ENCODE results near the gene KCNMA1. TPM values are rescaled to one million over a fixed set of nuclear protein-coding genes. Genes with fewer than 3 reads are reported as not detected.
"Not testable (repeated sequence)": the region's sequence is repeated elsewhere in the genome, so short reads cannot be mapped to it uniquely, and the experiment has no call there.

KCNMA1 gene
- total RNA-seq, 4 donors from 2014 or later = 146 to 300 (median 265) TPM

GRCh38 chr10:77574438-77574837 is 63.2 kb downstream of the KCNMA1 start:
- H3K27ac ChIP-seq (replicated peaks in 1 of 4) = peak overlapping the region; percentile 60 to 76 (median 69)
- WGBS = 66% methylated on average over 3 of the region's 3 CpGs
- peaks cover 6 to 75% (median 61%) of the 10 kb centered on the region in 4 donors for H3K4me1 ChIP-seq
- H3K27me3 ChIP-seq = no peaks in the 10 kb centered on the region
- no peaks in the 10 kb centered on the region for H3K36me3 ChIP-seq
- H3K4me3 ChIP-seq = no peak overlapping the region
- H3K9me3 ChIP-seq = no peaks in the 10 kb centered on the region
- intact Hi-C loops (cut with DNase I) = no loop called here
- no peak for DNase-seq (ENCODE audit: extremely low spot score)
- TF ChIP-seq POLR2AphosphoS5 (IDR thresholded peaks at IDR 0.05) (no peak), CTCF (IDR thresholded peaks at IDR 0.05) (peak in 2 of 3 experiments; percentile 17 to 24), EP300 (IDR thresholded peaks at IDR 0.05) (no peak), POLR2A (IDR thresholded peaks at IDR 0.05; ENCODE audit: low read depth) (no peak)

GRCh38 chr10:77572520-77572919 is 65.1 kb downstream of the KCNMA1 start:
- H3K9me3 ChIP-seq; H3K36me3 ChIP-seq; DNase-seq (ENCODE audit: extremely low spot score); H3K4me3 ChIP-seq; intact Hi-C loops (cut with DNase I); H3K27me3 ChIP-seq: not testable (repeated sequence)
- Histone ChIP-seq H3K4me1 (peaks cover 0 to 58% (median 43%) of the 10 kb centered on the region in 4 donors), H3K27ac (replicated peaks in 1 of 4) (peak overlapping the region; percentile 50 to 76 (median 72))
- 98% methylated on average over 4 of the region's 4 CpGs for WGBS

GRCh38 chr10:77571490-77571889 is 66.1 kb downstream of the KCNMA1 start:
- H3K4me3 ChIP-seq = no peak overlapping the region
- peaks cover 0 to 58% (median 47%) of the 10 kb centered on the region in 4 donors for H3K4me1 ChIP-seq
- H3K36me3 ChIP-seq = no peaks in the 10 kb centered on the region
- no peak for DNase-seq (ENCODE audit: extremely low spot score)
- H3K27ac ChIP-seq (replicated peaks in 1 of 4) = peak overlapping the region; percentile 50 to 72 (median 70)
- no peak for TF ChIP-seq POLR2A (IDR thresholded peaks at IDR 0.05; ENCODE audit: low read depth)
- no peak for TF ChIP-seq EP300 (IDR thresholded peaks at IDR 0.05)
- no peak for TF ChIP-seq POLR2AphosphoS5 (IDR thresholded peaks at IDR 0.05)
- TF ChIP-seq CTCF (IDR thresholded peaks at IDR 0.05) = no peak
- no peaks in the 10 kb centered on the region for H3K27me3 ChIP-seq
- no peaks in the 10 kb centered on the region for H3K9me3 ChIP-seq
- 34% methylated on average over 3 of the region's 3 CpGs for WGBS
- intact Hi-C loops (cut with DNase I) = no loop called here

- 80% methylated on average over 8 of the region's 13 CpGs for WGBS
- H3K9me3 ChIP-seq = no peaks in the 10 kb centered on the region
- H3K27ac ChIP-seq (replicated peaks in 1 of 4) = peak overlapping the region; percentile 72 to 82 (median 80)
- intact Hi-C loops (cut with DNase I) = no loop called here
- H3K27me3 ChIP-seq = no peaks in the 10 kb centered on the region
- H3K4me3 ChIP-seq = no peak overlapping the region
- H3K4me1 ChIP-seq = peaks cover 0 to 67% (median 64%) of the 10 kb centered on the region in 4 donors
- no peak for DNase-seq (ENCODE audit: extremely low spot score)
- no peak for TF ChIP-seq POLR2A (IDR thresholded peaks at IDR 0.05; ENCODE audit: low read depth)
- TF ChIP-seq EP300 (IDR thresholded peaks at IDR 0.05) = no peak
- no peak for TF ChIP-seq POLR2AphosphoS5 (IDR thresholded peaks at IDR 0.05)
- TF ChIP-seq CTCF (IDR thresholded peaks at IDR 0.05) = no peak
- H3K36me3 ChIP-seq = no peaks in the 10 kb centered on the region
These were observed 70.6 kb downstream of the KCNMA1 start for GRCh38 chr10:77566914-77567566.

GRCh38 chr10:77566236-77566635 is 71.4 kb downstream of the KCNMA1 start:
- no peak for TF ChIP-seq POLR2A (IDR thresholded peaks at IDR 0.05; ENCODE audit: low read depth)
- no peak for TF ChIP-seq EP300 (IDR thresholded peaks at IDR 0.05)
- TF ChIP-seq CTCF (IDR thresholded peaks at IDR 0.05) = no peak
- TF ChIP-seq POLR2AphosphoS5 (IDR thresholded peaks at IDR 0.05) = no peak
- Histone ChIP-seq H3K27me3 (no peaks in the 10 kb centered on the region), H3K36me3 (no peaks in the 10 kb centered on the region), H3K4me1 (peaks cover 0 to 62% (median 60%) of the 10 kb centered on the region in 4 donors), H3K27ac (replicated peaks in 1 of 4) (peak overlapping the region; percentile 72 to 82 (median 80)), H3K9me3 (no peaks in the 10 kb centered on the region), H3K4me3 (no peak overlapping the region)
- no peak for DNase-seq (ENCODE audit: extremely low spot score)
- intact Hi-C loops (cut with DNase I) = no loop called here
- no CpG with 5 or more reads among the region's 6 CpGs for WGBS
